HG03558 (cell line): ENCODE data around the gene FAM237B.
"Not testable (repeated sequence)": the region's sequence is repeated elsewhere in the genome, so short reads cannot be mapped to it uniquely, and the experiment has no call there.

Experiments
- ATAC-seq: cut with Tn5 transposase; IDR thresholded peaks from one replicate; pipeline ENCODE4 v1.9.1; 2021; ENCODE audit warnings: moderate number of reproducible peaks; ENCODE audit not compliant: unreplicated experiment; ENCODE audit errors: extremely low read depth

The FAM237B gene

DNA sequence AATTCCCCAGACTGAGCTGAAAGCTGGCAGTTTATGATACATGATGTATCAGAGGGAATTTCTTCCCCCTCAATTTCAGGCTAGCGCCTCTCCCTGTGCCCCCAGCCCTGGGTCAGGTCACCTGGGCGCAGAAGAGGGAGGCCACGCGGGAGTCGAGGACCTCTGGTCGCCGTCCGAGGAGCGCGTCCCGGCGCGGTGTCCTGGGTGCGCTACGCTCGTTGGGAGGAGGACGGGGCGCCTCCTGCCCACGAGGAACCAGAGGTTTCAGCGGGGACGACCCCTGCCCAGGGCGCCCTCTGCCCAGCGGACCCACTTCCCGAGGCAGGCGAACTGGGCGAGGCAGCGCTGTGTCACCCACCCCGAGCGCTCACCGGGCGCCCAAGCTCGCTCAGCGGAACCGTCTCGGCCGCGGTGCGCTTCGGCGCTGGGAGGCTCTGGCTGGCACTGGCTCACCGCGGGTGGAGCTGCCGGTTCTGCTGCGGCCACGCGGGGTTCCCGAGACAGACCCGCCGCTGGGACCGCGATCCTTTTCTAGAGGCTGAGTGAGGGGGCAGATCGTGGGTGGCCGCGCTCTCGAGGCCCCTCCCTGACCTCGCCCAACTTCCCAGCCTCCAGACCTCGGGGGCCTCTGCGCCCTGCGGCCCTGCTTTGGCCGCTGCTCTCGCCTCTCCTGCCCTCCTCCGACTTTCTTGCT is at the start of gene FAM237B:
Gene FAM237B, minus strand, starts transcription at position 504 of the 694 bp plus-strand sequence. CDS start 1,556 bp downstream, outside the sequence.
- ATAC-seq = no peak

DNA sequence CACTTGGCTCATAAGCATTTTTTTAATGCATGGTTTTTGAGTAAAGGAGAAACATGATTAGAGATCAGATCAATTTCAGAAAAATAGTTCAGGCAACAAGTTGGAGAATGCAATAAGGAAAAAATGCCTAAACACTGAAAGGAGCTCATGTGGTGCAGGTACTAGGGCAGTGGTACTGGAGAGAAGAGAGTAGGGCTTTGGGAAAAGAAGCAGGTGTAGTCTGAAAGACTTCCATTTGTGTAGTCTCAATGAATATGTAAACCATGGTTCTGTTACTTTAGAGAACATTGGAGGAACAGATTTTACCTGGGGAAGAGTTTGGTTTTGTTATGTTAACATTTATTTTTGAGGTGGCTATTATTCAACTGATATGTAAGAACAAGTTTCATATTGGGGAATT is 30.9 kb upstream of the FAM237B start:
- ATAC-seq = no peak

DNA sequence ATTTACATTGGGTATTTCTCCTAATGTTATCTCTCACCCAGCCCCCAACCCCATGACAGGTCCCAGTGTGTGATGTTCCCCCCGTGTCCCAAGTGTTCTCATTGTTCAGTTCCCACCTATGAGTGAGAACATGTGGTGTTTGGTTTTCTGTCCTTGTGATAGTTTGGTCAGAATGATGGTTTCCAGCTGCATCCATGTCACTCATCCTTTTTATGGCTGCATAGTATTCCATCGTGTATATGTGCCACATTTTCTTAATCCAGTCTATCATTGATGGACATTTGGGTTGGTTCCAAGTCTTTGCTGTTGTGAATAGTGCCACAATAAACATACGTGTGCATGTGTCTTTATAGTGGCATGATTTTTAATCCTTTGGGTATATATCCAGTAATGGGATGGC is 28.9 kb upstream of the FAM237B start:
- ATAC-seq = not testable (repeated sequence)

DNA sequence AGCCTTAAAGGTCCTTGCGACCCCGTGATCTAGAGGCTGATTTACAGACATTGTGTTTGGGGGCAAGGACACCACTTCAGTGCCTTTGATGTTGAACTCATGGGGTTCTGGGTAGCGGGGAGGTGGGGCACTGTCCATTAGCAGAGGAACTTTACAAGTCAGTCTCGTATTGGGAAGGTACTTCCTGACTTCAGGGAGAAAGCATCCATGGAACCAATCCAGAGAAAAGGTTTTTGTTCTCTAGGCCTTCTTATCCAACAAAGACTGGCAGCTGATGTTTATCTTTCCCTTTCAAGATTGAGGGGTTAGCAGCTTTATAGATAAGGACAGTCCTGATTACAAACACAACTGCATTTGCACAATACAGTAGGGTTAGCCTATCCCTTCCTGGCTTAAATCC is 28.2 kb upstream of the FAM237B start:
- no peak for ATAC-seq

DNA sequence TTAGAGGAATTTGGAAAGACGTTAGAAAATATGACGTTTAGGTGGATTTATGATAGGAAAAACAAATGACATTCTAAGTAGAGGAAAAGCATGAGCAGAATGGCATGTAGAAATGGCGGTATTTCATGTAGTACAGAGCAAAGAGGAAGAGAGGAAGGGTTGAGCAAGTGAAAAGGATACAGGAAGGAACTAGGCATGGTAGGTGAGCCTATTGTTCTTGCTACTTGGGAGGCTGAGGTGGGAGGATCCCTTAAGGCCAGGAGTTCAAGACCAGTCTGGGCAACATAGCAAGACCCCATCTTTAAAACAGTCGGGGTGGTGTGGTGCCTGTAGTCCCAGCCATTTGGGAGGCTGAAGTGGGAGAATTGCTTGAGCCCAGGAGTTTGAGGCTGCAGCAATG is 26.7 kb upstream of the FAM237B start:
- no peak for ATAC-seq

DNA sequence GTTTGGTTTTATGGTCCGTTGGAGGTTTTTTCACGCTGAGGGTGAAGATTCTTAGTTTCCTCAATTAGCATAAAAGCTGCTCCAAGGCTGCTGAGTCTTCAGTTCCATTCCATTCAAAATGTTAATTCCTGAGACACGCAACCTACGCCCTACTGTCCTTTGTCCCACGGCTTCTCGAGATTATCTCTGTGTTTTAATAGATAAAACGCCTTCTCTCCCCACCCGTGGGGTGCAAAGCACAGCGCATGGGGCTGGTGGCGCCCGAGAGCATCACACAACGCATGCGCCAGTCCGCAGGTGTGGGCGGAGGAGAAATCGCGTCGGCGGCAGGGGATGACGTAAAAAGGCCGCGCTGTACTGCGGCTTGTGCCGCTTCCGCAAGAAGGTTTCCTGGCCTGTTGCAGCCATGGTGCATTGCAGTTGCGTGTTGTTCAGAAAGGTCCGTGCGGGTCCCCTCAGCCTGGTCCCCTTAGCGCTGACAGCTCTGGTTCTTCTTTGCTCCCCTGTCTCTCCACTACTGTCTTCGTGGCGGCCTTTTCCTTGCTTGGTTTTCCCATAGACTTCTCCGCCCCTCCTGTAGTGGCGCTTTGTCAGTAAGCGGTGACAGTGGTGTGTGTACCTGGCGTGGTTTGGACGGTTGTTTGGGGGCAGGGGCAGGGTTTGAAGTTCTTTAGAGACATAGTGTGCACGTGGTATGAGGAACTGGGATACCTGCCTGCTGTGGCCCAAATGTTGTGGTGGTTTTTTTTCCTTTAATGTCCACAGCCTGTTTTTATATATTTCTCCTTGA is 25.4 kb upstream of the FAM237B start, which contains the start of gene GTPBP10:
Gene GTPBP10, plus strand, starts transcription at position 381 of the 790 bp plus-strand sequence. Its CDS starts 26 bp downstream, at position 407.
- ATAC-seq = peak; percentile 96

DNA sequence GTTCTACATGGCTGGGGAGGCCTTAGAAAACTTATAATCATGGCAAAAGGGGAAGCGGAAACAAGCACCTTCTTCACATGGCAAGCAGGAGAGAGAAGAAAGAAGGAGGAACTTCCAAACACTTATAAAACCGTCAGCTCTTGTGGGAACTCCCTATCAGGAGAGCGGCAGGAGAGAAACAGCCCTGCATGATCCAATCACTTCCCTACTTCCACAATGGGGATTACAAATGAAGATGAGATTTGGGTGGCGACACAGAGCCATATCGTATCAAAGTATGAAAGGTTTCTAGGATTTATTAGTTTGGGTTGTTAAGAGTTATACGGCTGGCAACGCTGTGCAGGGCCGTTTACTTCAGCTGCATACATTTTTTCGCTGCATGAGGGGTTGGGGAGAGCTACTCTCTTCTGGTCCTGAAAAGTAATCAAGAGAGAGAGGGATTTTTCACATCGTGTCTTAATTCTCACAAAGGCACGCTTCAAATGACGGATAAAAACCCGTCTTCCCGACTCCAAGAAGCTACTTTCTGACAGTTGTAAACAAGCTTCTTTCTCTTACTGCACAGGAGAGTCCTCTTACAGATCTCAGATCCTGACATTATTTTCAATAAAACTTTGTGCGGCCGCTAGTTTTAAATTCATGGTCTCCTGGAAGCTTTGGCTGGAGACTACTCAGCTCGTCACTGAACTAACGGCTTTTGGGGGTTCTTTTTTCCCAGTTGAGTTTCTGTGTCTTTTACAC is 24.7 kb upstream of the FAM237B start:
- ATAC-seq = no peak

DNA sequence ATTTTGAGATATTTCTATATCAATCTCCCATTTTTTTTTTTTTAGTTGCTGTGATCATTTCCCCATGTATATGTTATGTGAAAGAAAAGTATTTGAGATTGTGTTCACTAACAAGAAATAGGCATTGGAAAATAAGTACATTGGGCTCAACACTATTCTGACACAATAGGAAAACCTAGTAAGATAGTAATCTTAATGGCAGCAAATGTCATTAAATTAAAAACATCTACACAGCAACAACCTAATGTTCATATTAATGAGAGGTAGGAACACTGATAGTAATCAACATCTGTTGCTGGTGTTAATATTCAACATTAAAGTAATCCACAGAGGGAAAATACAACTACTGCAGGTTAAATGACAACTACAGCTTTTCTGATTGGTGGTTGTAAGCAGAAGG is 23.9 kb upstream of the FAM237B start:
- ATAC-seq = no peak

DNA sequence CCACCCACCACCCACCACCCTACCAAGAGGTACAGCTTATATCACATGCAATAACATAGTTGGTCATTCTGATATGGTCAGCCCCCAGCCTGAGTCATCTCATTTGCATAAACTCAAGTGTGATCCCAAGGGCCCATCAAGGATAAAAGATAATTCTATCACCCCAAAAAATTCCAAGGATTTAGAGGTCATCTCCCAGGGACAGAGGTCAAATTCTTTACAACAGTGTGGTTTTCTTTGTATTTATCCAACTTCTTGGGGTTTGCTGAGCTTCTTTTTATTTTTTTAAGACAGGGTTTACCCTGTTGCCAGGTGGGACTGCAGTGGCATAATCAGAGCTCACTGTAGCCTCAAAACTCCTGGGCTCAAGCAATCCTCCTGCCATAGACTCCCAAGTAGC is 16.0 kb upstream of the FAM237B start:
- no peak for ATAC-seq

DNA sequence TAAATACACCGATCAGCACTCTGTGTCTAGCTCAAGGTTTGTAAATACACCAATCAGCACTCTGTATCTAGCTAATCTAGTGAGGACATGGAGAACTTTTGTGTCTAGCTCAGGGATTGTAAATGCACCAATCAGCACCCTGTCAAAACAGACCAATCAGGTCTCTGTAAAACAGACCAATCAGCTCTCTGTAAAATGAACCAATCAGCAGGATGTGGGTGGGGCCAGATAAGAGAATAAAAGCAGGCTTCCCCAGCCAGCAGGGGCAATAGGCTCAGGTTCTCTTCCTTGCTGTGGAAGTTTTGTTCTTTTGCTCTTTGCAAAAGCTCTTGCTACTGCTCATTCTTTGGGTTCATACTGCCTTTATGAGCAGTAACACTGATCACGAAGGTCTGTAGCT is 13.8 kb upstream of the FAM237B start:
- ATAC-seq = not testable (repeated sequence)

DNA sequence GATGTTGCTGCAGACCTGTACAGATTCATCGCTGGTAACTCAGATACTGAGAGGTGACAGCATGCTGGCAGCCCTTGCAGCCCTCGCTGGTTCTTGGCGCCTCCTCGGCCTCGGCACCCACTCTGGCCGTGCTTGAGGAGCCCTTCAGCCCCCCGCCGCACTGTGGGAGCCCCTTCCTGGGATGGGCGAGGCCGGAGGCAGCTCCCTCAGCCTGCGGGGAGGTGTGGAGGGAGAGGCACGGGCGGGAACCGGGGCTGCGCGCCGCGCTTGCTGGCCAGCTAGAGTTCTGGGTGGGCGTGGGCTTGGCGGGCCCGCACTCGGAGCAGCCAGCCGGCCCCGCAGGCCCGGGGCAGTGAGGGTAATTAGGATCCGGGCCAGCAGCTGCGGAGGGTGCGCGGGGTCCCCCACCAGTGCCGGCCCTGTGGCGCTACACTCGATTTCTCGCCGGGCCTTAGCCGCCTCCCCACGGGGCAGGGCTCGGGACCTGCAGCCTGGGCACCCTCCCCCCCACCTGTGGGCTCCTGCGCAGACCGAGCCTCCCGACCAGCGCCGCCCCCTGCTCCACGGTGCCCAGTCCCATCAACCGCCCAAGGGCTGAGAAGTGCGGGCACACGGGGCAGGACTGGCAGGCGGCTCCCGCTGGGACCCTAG is 13.2 kb upstream of the FAM237B start:
- no peak for ATAC-seq

DNA sequence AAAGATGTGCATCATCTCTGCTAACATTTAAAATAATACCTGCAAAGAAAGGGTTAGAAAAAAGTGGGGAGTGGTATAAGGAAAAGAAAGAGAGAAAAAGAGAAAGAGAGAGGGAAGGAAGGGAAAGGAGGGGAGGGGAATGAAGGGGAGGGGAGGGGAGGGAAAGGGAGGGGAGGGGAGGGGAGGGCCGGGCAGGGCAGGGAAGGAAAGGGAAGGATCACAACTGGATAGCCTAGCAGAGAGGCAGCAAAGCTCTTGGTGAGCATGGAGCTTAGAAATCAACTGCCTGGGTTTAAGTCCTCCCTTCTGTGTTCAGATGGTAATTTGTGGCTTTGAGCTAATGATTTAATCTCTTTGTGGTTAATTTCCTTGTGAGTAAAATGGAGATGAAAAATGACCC is 5.4 kb upstream of the FAM237B start:
- no peak for ATAC-seq

DNA sequence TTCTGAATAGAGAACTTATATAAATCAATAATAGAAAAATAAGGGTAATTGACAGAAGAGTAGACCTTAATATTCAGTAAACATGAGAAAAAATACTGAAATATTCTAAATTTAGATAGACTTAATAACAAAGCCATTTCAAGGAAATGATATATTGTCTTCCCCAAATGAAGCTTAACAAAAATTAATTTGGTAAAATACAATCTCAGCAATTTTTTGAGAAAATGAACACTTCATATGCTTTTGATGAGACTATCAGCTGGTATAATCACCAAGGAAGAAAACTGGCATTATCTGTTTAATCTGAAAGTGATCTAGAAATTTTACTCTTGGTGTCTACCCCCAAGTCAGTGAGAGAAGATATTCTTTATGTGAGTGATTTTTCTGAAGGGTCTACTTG is 1.7 kb upstream of the FAM237B start:
- no peak for ATAC-seq

DNA sequence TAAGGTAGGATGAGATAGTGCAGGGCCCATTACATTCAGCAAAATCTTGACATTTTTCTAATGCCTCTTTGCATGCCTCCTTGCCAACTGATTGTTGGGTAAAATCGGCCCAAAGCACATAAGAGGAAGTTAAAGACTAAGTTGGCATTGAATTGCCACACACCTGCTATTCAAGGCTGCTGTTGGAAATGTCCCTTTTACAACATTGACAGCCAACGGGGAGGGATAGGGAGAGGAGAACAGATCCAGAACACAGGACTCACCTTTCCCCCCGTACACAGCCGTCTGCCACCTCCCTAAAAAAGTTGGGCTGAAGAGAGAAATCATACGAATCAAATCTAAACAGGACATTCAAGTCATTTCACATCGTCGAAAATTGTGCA is 695 bp downstream of the FAM237B start:
- no peak for ATAC-seq

DNA sequence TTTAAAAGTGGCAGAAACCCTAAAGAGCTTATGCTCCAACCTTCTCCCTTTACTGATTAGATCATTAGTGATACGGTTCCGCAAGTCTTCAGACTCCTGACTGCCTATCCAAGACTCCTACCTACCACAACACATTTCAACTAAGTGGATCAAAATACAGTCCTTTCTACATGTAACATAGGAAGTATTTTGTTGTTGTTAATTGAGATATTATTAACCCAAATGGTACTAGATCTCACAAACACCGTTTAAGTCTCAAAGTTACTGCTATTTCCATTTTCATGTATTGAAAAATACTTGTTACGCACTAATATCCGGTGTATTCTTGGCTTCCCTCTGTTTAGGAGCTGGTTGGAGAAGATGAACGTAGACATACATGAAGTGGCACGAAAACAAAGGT is 1.1 kb downstream of the FAM237B start:
- ATAC-seq = no peak

DNA sequence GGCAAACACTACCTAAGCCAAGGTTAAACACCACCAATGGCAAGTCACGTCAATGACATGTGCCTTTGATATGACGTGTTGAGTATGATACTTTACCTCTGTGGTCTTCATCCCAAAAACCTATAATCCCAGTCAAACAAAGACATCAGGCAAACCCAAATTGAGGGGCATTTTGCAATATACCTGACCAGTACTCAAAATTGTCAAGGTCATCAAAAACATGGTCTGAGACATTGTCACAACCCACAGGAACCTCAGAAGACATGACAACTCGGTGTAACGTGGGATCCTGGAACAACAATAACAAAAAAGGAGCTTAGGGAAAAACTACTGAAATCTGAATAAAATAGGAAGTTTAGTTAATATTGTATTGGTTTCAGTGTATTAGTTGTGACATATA is 7.2 kb downstream of the FAM237B start:
- ATAC-seq = no peak

DNA sequence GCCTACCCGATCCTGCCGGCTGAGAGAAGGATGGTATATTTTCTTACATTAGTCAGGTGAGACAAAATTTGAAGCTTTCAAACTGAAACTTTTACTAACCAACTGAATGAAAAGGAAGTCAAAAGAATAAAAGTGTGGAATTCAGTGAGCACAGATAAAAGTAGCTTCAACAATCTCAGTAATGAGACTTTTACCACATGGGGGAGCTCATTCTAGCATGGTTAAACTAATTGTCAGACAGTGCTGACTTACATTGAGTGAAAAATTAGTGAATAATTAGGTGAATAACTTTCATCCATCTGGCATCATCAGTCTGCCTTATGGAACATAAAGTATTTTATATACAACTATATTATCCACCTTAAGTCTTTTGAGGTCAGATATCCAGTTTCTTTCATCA is 8.4 kb downstream of the FAM237B start:
- no peak for ATAC-seq

DNA sequence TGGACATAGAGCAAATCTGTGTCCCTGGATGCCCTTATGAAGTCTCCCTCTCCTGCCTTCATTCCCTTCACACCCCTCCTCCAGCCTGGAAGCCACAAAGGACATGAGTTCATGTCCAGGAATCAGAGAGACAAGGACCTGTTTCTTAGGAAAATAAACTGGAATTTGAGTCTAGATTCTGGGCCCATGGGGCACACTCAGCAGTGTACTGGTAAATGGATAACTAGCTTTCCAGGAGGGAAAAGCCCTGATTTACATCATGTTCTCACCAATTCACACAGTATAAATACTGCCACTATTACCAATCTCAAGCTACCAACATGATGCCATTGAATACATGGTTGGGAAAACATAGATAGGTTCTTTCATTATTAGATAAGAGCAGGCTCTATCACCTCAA is 9.9 kb downstream of the FAM237B start:
- no peak for ATAC-seq

DNA sequence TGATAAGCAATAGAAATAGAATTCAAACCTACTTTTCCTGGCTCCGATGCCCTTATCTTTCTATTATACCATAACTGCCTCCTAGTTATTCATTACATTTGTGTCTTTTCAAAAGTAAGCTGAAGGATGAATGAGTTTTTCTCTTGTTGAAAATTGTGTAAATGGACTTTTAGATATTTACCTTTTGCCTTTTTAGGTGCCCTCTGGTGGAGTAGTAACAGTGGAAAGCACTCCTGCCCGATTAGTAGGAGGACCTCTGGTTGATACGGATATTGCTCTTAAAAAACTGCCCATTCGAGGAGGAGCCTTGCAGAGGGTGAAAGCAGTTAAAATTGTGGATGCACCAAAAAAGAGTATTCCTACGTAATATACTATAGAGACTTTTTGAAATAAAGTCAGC is 11.2 kb downstream of the FAM237B start:
- no peak for ATAC-seq

DNA sequence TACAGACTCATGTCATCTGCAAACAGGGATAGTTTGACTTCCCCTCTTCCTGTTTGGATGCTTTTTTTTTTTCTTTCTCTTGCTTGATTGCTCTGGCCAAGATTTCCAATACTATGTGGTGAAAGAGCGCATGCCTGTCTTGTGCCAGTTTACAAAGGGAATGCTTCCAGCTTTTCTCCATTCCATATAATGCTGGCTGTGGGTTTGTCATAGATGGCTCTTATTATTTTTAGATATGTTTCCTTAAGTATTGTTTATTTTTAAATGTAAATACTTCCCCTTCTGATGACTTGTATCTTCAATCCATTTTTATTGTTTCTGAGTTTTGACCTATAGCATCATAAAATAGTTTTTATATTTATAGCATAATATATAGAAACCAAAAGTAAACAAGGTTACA is 17.9 kb downstream of the FAM237B start:
- no peak for ATAC-seq
